ENCODE results near the gene FIBCD1.
A peak's percentile ranks its signal among the peaks of the same experiment; 100 is the strongest.

The FIBCD1 gene

GRCh38 chr9:130954317-130954716, 15.3 kb upstream of the FIBCD1 start:
- ATAC-seq = no peak

GRCh38 chr9:130952065-130952762, 13.2 kb upstream of the FIBCD1 start:
- ATAC-seq = no peak

DNA sequence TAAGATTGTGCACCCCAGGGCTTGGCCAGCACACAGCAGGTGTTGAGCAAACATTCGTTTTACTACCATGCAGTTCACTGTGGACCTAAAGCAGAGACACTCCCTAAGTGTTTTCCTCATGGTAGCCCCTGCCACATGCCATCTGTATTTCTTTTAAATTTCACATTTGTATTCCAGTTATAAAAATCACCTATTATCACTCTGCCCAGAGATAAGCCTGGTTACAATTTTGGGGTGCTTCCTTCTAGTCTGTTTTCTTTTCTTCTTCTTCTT, 10.9 kb upstream of the FIBCD1 start:
- no peak for ATAC-seq

- ATAC-seq = no peak
Observed at GRCh38 chr9:130949188-130950038, 10.4 kb upstream of the FIBCD1 start.

- ATAC-seq = no peak
Observed at GRCh38 chr9:130948266-130948665, 9.2 kb upstream of the FIBCD1 start.

DNA sequence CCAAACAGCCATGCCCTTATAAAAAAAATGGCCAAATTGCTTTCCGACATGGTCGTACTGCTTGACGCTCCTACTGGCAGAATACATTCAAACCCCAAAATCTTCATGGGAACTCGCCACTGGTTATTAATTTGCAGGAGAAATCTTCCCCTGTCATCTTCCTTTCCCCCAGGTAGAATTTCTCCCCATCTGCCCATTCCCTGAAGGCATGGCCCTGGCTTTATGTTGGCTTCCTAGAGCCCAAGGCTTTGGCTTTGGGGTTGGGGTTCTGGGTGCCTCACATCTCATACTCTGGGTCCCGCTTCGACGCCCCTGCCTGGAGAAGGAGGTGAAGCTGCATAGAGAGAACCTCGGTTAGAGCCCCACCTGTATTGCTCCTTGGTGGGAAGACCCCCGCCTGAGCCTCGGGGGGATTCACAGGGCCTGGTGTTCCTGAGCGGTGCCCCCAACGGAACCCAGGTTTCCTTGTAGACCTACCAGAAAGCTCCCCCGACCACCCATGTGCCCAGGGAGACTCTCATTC, 8.6 kb upstream of the FIBCD1 start:
- no peak for ATAC-seq

DNA sequence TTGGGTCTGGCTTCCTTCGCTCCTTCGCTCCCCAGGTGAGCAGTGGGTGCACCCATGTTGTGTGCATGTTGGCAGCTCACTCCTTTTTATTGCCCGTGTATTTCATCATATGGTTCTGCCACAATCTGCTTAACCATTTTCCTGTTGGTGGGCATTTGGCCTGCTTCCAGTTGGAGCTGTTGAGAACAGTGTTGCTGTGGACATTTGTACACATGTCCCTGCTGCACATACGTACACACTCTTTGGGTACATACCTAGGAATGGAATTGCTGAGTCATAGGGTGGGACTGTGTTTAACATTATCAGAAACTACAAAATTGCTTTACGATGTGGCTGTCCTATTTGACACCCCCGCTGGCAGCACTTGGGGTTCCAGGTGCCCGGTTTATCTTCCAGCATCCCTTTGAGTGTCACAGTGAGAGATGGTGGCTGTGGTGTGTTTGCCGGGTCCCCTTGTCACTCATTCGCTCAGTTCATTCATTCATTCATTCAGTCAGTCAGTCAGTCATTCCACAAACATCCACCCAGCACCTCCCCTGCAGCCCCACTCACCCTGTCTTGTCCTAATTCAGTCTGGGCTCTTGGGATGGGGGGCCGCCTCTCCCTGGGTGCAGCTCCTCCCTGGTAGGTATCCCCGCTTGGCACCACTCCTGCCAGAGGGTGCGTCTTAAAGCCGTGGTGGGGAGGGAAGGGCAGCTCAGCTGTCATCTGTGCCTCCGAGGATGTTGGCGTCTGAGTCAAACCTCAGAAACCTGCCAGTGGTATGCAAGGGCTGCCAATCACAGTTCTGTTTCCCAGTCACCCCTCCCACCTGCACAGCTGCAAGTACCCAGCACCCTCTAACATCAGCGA, 7.9 kb upstream of the FIBCD1 start:
- ATAC-seq = no peak

DNA sequence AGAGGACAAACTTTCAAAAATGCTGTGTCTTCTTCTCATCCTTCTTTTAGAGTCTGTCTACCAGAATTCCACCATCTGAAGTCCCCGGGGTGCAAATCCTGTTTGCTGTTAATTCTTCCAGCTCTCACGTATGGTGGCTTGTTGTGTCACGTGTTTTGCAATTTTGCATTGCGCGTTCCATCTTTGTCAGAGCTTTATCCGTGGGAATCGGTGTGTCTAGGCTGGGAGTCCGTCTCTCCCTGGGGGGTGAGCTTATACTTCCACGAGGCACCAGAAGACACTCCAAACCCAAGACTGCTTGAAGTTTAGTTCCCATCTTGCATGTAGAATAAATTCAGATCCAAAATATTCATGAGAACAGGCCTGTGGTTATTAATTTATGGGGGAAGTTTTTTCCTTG, 6.1 kb upstream of the FIBCD1 start:
- no peak for ATAC-seq

GRCh38 chr9:130944510-130945058, 5.5 kb upstream of the FIBCD1 start:
- no peak for ATAC-seq

DNA sequence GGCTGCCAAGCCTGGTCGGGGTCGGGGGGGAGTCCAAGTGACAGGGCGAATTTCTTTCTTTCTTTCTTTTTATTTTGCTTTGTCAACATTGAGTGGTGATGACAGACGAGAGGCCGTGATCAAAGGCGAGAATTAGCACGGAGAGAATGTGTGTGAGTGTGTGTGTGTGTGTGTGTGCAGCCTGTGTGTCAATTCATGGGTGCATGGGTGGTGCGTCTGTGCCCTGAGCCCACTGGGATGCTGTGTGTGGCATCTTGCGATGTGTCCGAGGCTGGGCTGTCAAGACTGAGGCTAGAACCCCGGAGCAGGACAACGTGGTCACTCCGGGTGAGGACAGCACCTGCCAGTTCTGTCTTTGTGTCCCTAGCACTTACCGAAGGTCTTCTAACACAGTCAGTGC, 4.7 kb upstream of the FIBCD1 start:
- ATAC-seq = no peak

- no peak for ATAC-seq
Observed at GRCh38 chr9:130943221-130943620, 4.2 kb upstream of the FIBCD1 start.

GRCh38 chr9:130942679-130943078, 3.6 kb upstream of the FIBCD1 start:
- ATAC-seq = no peak

- ATAC-seq = no peak
Observed at GRCh38 chr9:130942084-130942483, 3.0 kb upstream of the FIBCD1 start.

- ATAC-seq = peak; percentile 81 to 85
Observed at GRCh38 chr9:130940693-130941576, 1.9 kb upstream of the FIBCD1 start.

- ATAC-seq = no peak
Observed at GRCh38 chr9:130940027-130940549, 1.0 kb upstream of the FIBCD1 start.

GRCh38 chr9:130939405-130940026, 469 bp upstream of the FIBCD1 start:
- ATAC-seq = no peak

DNA sequence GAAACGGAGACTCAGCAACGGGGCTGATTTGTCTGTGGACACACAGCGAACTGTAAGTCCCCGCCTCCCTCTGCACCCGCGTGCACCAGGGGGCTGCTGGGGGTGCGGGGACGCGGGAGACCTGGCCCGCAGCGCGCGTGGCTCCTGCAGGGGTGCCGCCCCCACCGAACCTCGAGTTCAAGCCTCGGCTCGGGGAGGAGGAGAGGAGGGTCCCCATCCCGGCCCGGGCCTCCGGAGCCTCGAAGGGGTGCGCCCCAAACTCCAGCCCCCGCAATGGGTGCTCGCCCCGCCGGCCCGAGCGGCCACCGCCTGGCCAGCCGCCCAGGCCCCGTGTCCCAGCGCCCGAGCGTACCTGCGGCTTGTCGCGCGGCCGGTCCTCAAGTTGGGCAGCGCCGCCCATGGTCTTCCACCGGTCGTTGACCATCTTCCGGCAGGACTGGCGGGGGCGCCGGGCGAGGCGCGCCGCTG, 829 bp downstream of the FIBCD1 start:
- ATAC-seq = no peak

- no peak for ATAC-seq
Observed at GRCh38 chr9:130937146-130938076, 1.6 kb downstream of the FIBCD1 start.

- no peak for ATAC-seq
Observed at GRCh38 chr9:130936285-130937117, 2.5 kb downstream of the FIBCD1 start.
